ENCODE results near the gene BTBD2. TPM values are rescaled to one million over a fixed set of nuclear protein-coding genes. Genes with fewer than 3 reads are reported as not detected.

The BTBD2 gene
- total and polyA plus RNA-seq, 10 of the 15 experiments (the other 5 are each of a cell fraction or from before 2014, with no cell fraction given) = 0.13 to 66.2 (median 10.4) TPM

DNA sequence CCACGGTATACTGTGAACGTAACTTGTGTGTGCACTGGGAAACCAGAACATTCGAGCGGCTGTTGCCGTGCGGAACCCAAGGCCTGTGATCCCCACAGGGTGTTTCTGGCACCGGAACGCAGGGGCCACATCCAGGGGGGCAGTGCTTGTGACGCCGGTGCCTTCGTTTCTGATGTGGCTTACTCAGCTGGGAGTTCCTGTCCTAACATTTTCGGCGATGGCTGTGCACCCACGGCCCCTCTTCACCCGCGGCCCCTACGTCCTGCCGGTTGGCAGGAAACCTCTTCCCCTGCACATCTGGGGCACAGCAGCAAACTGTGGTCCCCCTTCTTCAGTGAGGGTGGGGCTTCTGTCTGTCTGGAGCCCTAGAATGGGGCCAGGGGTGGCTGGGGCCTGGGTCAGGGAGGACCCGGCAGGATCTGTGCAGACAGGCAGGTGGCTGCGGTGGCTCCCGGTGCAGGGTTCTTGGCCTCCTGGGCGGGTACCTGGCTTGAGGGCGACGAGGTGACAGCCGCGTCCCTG lies 48.4 kb downstream of the BTBD2 start (continued):
- TF ChIP-seq, protein P1, sequence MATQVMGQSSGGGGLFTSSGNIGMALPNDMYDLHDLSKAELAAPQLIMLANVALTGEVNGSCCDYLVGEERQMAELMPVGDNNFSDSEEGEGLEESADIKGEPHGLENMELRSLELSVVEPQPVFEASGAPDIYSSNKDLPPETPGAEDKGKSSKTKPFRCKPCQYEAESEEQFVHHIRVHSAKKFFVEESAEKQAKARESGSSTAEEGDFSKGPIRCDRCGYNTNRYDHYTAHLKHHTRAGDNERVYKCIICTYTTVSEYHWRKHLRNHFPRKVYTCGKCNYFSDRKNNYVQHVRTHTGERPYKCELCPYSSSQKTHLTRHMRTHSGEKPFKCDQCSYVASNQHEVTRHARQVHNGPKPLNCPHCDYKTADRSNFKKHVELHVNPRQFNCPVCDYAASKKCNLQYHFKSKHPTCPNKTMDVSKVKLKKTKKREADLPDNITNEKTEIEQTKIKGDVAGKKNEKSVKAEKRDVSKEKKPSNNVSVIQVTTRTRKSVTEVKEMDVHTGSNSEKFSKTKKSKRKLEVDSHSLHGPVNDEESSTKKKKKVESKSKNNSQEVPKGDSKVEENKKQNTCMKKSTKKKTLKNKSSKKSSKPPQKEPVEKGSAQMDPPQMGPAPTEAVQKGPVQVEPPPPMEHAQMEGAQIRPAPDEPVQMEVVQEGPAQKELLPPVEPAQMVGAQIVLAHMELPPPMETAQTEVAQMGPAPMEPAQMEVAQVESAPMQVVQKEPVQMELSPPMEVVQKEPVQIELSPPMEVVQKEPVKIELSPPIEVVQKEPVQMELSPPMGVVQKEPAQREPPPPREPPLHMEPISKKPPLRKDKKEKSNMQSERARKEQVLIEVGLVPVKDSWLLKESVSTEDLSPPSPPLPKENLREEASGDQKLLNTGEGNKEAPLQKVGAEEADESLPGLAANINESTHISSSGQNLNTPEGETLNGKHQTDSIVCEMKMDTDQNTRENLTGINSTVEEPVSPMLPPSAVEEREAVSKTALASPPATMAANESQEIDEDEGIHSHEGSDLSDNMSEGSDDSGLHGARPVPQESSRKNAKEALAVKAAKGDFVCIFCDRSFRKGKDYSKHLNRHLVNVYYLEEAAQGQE (IDR thresholded peaks at IDR 0.05; ENCODE audit: low read depth, low read length) = no peak
- TF ChIP-seq SRF (IDR thresholded peaks at IDR 0.05; ENCODE audit: low read depth in 2 of 2, low read length in 2 of 2) = no peak
- no peak for TF ChIP-seq SP1 (IDR thresholded peaks at IDR 0.05; ENCODE audit: low read depth, low read length)
- TF ChIP-seq SUPT20H (IDR thresholded peaks at IDR 0.05; ENCODE audit: borderline replicate concordance, control insufficient read depth, low read depth, low read length) = no peak
- TF ChIP-seq, protein P2, sequence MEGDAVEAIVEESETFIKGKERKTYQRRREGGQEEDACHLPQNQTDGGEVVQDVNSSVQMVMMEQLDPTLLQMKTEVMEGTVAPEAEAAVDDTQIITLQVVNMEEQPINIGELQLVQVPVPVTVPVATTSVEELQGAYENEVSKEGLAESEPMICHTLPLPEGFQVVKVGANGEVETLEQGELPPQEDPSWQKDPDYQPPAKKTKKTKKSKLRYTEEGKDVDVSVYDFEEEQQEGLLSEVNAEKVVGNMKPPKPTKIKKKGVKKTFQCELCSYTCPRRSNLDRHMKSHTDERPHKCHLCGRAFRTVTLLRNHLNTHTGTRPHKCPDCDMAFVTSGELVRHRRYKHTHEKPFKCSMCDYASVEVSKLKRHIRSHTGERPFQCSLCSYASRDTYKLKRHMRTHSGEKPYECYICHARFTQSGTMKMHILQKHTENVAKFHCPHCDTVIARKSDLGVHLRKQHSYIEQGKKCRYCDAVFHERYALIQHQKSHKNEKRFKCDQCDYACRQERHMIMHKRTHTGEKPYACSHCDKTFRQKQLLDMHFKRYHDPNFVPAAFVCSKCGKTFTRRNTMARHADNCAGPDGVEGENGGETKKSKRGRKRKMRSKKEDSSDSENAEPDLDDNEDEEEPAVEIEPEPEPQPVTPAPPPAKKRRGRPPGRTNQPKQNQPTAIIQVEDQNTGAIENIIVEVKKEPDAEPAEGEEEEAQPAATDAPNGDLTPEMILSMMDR (IDR thresholded peaks at IDR 0.05 in 2 of 3, conservative IDR thresholded peaks at IDR 0.05 in 1 of 3; ENCODE audit: control insufficient read depth in 2 of 3, extremely low read depth in 1 of 3, insufficient read depth in 1 of 3, low read depth in 3 of 3, low read length in 3 of 3) = no peak

DNA sequence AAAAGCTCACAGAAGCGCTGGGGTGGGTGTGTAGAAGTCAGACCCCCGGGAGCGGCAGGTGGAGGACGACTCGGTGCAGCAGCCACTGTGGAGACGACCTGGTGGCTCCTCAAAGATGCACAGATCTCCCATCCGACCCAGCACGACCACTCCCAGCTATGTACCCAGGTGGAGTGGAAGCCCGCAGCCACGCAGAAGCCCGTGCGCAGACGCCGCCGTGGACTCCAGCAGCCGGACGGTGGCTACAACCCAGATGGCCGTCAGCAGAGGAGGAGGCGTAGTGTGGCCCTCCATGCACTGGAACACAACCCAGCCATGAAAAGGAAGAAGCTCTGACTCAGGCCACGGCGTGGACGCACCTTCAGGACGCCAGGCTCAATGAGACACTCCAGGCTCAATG lies 52.8 kb downstream of the BTBD2 start:
- BruUV-seq (replicated peaks) = no TSS peak
- Histone ChIP-seq H3K27ac (ENCODE audit: control insufficient read depth, insufficient read depth) (no peak overlapping the region), H3K9ac (ENCODE audit: control insufficient read depth, insufficient read depth, low read length) (no peak overlapping the region), H3K9me3 (replicated peaks; ENCODE audit: control insufficient read depth, insufficient read depth, low read length) (no peaks in the 10 kb centered on the region), H3K4me2 (ENCODE audit: control insufficient read depth, insufficient read depth) (no peak overlapping the region), H4K20me1 (ENCODE audit: control insufficient read depth, insufficient read depth) (no peaks in the 10 kb centered on the region; the same call in 1 of the 2 replicates), H3K4me1 (ENCODE audit: control insufficient read depth, insufficient read depth, low read length) (no peaks in the 10 kb centered on the region), H3K27me3 (replicated peaks in 1 of 2; ENCODE audit: control insufficient read depth in 2 of 2, insufficient read depth in 2 of 2, low read length in 1 of 2) (no peaks in the 10 kb centered on the region), H3K36me3 (ENCODE audit: control insufficient read depth in 2 of 2, insufficient read depth in 2 of 2, low read length in 1 of 2) (peaks cover 5 to 8% of the 10 kb centered on the region in 2 experiments; a peak in 3 of 4 replicates), H2AFZ (ENCODE audit: control insufficient read depth, low read depth, low read length) (no peak overlapping the region), H3K4me3 (no peak overlapping the region), H3K79me2 (ENCODE audit: control insufficient read depth, insufficient read depth, low read length) (peaks cover 5% of the 10 kb centered on the region)
- POLR2A ChIA-PET = no interaction called here
- DNase-seq (ENCODE audit: low read depth, low spot score) (no peak), FAIRE-seq (no peak), ATAC-seq (no peak)
- intact Hi-C loops (cut with micrococcal nuclease; ENCODE audit: unreplicated experiment) (no loop called here), in situ Hi-C loops (cut with MboI) (no loop called here)
- RAD21 ChIA-PET (ENCODE audit: unreplicated experiment) = no interaction called here
- 94% methylated on average over 23 of the region's 23 CpGs for WGBS (ENCODE audit: insufficient coverage, insufficient replicate concordance, low lambda C conversion rate, missing lambda C conversion rate)
- SMC1A ChIA-PET (ENCODE audit: uncharacterized antibody, unreplicated experiment) = no interaction called here
- CTCF ChIA-PET = no interaction called here
- TF ChIP-seq SMC3 (IDR thresholded peaks at IDR 0.05; ENCODE audit: borderline replicate concordance, low read length) = no peak
- TF ChIP-seq RAD21 (IDR thresholded peaks at IDR 0.05; ENCODE audit: insufficient read depth, low read depth, low read length) = no peak
- no peak for TF ChIP-seq BRCA1 (IDR thresholded peaks at IDR 0.05; ENCODE audit: low read depth, low read length)
- TF ChIP-seq ESRRA (IDR thresholded peaks at IDR 0.05; ENCODE audit: low read length) = no peak
- TF ChIP-seq DPF2 (IDR thresholded peaks at IDR 0.05) = no peak
- TF ChIP-seq SIX5 (IDR thresholded peaks at IDR 0.05; ENCODE audit: low read depth, low read length, severe bottlenecking) = no peak
- no peak for TF ChIP-seq ZNF622 (IDR thresholded peaks at IDR 0.05)
- no peak for TF ChIP-seq RFX5 (IDR thresholded peaks at IDR 0.05; ENCODE audit: low read depth, low read length)
- TF ChIP-seq, protein P3, sequence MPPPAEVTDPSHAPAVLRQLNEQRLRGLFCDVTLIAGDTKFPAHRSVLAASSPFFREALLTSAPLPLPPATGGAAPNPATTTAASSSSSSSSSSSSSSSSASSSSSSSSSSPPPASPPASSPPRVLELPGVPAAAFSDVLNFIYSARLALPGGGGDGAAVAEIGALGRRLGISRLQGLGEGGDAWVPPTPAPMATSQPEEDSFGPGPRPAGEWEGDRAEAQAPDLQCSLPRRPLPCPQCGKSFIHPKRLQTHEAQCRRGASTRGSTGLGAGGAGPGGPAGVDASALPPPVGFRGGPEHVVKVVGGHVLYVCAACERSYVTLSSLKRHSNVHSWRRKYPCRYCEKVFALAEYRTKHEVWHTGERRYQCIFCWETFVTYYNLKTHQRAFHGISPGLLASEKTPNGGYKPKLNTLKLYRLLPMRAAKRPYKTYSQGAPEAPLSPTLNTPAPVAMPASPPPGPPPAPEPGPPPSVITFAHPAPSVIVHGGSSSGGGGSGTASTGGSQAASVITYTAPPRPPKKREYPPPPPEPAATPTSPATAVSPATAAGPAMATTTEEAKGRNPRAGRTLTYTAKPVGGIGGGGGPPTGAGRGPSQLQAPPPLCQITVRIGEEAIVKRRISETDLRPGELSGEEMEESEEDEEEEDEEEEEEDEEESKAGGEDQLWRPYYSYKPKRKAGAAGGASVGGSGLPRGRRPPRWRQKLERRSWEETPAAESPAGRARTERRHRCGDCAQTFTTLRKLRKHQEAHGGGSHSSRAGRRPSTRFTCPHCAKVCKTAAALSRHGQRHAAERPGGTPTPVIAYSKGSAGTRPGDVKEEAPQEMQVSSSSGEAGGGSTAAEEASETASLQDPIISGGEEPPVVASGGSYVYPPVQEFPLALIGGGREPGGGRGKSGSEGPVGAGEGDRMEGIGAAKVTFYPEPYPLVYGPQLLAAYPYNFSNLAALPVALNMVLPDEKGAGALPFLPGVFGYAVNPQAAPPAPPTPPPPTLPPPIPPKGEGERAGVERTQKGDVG (CRISPR knock-in tag; IDR thresholded peaks at IDR 0.05) = no peak
- TF ChIP-seq ZNF24 (IDR thresholded peaks at IDR 0.05) = no peak
